Posterior cingulate gyrus (tissue), 11 donors: ENCODE results near the gene PLCD3.

ENCODE experiments used
- DNase-seq, 10 donors: peaks; one replicate each; pipeline versions ENCODE4 v3.0.0 to v3.0.0-alpha.2; 2020 to 2021; ENCODE audit warnings: mixed read lengths in 3 of 10
- intact Hi-C: fragments of 100-400 bp; cut with DNase I; formaldehyde crosslinking; loops from one replicate; pipeline ENCODE4 v1.15.1; 2023

The PLCD3 gene

DNA sequence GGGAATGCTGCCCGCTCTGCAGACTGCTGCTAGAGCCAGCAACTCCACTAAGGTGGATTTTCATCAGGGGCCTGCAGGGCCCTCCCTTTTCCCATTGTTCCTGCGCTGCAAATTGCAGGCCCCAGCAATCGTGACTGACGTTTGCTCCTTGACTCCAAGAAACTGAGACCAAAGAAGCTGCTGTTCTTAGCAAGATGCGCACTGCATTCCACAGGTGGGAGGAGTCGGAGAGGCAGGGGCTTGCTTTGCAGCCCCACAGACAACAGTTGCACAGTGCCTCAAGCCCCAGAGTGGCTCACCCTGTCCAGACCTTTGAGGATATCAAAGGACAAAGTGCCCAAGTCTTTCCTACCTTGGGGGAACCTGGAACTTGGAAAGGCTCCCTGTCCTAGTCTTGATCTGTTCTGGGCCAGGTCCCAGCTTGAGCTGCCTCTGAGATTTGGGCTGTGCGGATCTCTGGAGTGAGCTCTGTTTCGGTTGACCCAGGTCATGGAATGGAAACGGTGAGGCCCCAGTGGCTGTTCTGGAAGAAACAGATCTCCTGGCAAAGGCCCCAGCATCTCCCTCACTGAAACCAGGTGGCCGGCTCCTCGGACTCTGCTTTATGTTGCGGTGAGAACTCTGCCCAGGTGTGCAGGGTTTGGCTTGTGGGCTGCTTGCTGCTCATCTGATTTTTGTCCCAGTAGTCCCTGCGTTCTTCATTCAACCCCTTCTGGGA lies 24.9 kb downstream of the PLCD3 start:
- intact Hi-C loops = no loop called here
- DNase-seq = no peak

DNA sequence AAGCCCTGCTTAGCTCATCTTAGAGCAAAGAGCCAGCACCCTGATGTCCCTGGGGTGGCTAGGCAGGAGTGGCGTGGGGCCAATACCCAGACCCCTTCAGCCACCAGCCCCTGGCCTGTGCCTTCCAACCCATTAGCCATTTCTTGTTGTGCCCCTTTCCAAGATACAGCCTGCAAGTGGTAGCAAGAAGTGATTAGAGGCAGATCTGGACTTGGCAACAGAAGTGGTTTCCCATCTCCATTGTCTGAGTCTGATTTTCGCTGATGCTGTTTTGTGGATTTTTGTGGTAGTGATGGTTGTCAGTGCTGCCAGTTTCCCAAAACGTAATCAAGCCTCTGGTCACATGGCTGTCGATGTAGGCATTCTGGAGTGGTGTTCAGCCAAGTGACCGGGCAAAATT lies 25.7 kb downstream of the PLCD3 start:
- DNase-seq = no peak
- intact Hi-C loops = no loop called here

DNA sequence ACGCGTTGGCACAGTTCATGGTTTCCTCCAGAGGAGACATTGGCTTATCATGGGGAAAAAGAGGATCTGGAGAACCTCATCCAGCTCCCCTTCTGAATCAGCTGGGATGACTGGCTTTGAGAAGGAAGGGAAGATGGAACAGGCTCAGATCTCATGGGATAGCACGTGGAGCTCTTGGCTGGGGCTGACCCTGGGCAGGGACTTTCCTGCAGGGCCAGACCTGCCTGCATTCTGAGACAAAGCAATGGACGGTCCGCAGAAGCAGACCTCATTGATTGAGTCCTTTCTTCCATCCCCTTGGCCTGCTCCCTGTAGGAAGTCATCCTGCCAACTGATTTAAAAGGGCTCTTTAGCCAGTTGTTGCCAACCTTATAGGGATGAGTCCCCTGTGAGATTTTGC lies 26.2 kb downstream of the PLCD3 start:
- intact Hi-C loops = no loop called here
- no peak for DNase-seq

DNA sequence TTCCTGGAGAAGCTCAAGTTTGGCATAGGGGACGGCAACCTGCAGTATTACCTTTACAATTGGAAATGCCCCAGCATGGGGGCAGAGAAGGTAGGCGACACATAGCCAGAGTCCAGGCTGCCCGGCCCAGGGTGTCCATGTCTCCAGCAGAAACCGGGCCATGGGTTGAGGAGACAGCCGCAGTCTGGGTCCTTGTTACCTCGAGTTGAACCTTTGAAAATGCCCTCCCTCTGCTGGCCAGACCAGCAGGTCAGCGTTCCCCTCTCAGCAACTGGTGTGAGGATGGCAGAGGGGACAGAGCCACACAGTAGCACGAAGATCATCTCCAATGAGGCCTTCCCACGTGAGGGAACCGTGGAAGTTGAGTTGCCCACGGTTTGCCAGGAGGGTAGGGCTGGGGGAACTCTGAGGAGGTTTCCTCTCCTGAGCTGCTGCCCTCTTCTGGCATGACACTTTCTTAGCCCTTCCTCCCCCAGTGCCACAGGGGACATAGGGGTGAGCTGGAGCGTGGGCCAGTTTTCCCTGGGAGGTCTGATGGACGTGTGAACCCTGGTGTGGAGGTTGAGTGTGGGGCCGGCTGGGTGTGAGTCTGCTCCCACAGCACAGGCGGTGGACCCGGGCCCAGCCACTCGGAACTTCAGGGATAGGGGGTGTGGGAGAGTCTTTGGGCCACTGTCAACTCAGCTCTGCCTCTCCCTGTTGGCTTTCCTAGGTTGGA lies 27.2 kb downstream of the PLCD3 start:
- DNase-seq = no peak
- intact Hi-C loops = no loop called here

DNA sequence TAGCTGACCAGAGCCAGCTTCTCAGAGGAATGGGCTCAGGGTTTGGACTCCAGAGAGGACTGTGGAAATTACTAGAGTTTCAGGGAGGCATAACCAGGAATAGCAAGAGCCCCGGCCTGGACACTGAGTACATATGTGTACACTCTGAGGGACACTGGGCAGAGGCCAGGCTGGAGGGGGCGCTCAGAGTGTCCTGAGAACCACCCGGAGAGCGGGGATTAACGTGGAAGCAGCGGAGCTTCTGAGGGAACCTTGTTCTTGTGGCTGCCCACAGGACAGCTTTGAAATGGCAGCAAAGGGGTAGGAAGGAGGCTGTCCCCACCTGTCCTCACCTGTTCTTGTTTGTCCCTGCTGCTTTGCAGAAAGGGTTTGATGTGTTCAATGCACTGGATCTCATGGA lies 27.8 kb downstream of the PLCD3 start:
- intact Hi-C loops = no loop called here
- DNase-seq = peak in 1 of 10 donors; percentile 70

DNA sequence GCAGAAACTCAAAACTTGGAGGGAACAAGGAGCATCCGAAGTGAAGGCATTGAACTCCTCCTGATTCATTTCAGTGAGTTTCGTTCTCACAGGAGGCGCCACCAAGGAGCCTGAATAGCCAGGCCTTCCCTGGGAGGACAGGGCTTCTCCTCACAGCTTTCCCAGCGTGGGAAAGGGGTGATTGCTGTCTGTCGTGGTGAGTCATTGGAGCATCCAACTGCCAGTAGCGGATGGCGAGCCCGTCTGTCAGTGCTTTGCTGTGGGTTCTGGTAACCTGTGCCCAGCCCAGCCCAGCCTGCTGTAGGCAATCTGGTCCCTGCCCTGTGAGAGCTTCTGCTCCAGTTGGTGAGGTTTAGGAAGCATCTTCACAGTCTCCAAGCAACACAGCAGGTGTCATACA lies 28.3 kb downstream of the PLCD3 start:
- DNase-seq = peak in 3 of 10 donors; percentile 9 to 92 (median 55)
- intact Hi-C loops = no loop called here

DNA sequence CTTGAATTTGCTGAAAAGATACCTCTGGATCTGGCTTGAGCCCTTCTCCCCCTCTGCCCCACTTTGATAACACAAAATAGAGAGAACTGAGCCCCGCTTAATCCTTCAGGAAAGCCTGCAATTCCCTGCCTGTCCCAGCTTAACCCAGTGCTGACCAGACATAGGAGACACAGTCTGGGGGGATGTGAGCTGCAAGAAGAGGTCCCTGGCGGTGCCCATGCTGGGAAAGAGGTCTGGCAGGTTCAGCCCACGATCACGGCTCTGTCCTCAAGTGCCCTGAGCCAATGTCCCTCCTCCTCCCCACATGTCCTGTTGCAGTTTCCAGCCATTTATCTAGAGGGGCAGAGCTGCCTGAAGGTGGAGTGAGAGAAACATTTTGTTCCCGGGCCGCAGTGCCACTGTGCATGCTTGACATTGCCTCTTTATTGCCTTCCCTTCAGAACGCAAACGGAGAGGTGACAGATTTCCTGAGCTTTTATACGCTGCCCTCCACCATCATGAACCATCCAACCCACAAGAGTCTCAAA lies 29.0 kb downstream of the PLCD3 start:
- intact Hi-C loops = no loop called here
- DNase-seq = no peak

DNA sequence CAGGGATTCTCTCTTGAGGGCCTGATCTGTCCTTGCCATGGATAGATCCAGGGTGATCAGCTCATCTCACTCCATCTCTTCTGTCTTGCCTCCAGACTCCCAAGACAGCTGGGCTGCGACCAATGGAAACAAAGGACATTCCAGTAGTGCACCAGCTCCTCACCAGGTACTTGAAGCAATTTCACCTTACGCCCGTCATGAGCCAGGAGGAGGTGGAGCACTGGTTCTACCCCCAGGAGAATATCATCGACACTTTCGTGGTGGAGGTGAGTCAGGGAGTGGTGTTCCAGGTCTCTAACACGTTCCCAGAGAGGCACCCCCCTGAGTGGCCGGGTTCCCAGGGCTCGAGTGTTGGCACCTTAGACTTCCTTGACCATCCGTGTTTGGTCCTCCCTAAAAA lies 29.5 kb downstream of the PLCD3 start:
- intact Hi-C loops = no loop called here
- no peak for DNase-seq

DNA sequence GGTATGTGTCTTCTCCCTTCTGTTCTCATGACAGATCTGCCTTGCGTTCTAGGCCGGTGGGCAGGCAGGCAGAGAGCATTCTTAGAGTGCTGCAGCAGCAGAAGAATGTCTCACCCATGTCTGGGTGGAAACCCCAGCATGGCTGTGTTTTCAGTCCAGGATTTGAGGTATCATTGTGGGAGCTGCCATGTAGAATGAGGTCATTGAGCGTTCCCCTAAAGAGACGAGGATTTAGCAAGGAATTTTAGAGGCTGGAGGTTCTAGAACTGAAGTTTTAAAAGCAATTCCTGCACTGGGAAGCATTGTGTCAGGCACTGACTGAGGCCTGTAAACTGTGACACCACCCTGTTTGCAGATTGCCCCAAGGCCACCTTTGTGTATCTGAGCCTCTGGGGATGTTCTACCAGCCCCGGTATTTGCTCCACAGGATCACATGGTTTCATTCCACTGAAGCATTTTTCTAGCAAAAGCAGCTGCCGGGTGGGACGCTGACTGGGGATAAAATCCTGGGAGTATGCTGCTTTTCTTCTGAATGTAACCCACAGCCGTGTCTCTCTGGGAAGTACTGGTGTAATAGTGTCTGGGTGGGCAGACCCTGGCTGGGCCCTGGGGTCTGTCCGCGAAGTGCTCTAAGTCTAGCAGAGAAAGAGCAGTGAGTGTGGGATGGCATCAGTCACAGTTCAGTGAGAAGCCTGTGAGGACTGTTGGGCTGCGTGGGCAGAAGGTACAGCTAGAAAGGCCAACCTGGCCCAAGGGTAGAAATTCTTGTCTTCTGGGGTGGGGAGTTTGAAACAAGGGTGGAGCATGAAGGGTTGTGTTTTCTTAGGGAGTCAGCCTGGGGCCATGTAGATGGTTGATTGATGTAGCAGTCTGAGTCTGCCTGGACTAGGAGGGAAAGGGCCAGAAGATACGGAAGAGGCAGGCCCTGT lies 30.2 kb downstream of the PLCD3 start:
- intact Hi-C loops = no loop called here
- DNase-seq = peak in 1 of 10 donors; percentile 80

DNA sequence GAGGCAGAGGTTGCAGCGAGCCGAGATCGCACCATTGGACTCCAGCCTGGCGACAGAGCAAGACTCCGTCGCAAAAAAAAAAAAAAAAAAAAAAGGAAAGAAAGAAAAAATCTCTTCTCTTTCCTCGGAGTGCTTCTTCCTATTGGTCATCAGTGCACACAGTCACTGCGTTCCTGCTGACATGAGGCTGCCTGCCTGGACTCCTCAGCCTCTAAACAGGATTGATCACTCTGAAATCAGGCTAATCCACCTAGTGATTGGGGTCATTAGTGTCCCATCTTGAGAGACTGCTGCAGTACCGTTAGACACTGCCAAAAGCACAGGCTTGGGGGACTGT lies 30.8 kb downstream of the PLCD3 start:
- DNase-seq = peak in 1 of 10 donors; percentile 40
- intact Hi-C loops = no loop called here

DNA sequence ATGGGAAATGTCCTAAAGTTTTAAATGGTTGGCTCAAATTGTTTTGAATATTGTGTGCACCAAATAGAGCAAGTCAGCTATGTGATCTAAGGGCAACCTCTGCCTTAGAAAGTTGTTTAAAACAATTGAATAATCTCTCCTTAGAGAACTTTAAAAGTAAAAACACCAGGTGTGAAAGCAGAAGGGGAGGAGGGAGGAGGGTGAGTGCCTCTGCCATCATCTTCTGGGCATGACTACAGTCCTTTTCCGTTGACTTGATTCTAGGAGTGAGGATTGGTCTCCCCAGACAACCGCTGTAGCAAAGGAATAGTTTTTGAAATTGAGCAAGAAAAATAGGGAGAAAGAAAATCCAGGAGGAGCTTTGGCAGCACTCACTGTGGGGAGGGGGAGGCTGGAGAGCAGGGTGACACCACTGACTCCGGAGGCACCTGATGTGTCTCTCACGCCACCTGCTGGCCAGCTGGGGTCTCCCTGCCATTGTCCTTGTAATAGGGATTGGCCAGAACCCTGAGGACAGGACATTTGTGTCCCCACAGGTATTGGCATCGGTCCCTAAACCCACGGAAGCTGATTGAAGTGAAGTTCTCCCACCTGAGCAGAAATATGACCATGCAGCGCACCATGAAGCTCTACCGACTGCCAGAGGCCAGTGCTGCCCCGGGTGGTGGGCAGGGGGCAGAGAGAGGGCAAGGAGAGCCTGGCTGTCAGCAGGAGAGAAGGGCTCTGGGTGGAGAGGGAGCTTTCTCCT lies 33.3 kb downstream of the PLCD3 start:
- peak; percentile 67 to 97 (median 84) for DNase-seq
- intact Hi-C loops = loop anchor here (5.0 kb wide), 3 partner anchors 33 to 177 kb away; partner anchors contain the start of gene PLCD3

DNA sequence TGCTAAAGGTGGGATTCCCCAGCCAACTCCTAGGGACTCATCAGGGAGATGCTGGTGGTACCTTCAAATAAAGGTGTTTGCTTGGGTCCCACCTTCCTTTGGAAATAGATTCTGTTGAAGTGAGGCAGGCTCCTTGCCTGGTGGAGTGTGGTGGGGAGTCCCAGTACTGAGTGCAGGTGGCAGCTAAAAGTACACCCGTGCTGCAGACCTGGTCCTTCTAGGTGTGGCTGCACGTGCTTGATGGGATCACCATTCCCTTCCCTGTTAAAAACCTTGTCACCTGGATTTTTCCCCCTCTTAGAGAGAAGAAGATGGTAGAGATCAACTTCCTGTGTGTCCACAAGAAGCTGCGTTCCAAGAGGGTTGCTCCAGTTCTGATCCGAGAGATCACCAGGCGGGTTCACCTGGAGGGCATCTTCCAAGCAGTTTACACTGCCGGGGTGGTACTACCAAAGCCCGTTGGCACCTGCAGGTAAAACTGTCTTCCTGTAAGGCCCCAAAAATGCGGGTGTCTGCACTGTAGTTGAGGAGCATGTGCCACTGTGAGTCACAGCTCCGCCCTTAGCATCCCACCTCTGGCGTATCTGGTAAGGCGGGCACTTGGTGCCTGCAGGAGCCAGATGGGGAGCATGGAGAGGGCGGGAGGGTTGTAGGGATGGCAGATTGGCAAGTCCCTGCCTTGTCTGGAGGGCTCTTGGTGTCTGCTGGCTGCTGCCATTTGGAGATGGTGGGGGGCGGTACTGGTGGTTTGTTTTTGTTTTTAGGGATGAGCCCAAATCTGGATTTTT lies 34.0 kb downstream of the PLCD3 start:
- peak in 1 of 10 donors; percentile 66 for DNase-seq
- intact Hi-C loops = loop anchor here (5.0 kb wide), 3 partner anchors 34 to 176 kb away; partner anchors contain the start of gene PLCD3

DNA sequence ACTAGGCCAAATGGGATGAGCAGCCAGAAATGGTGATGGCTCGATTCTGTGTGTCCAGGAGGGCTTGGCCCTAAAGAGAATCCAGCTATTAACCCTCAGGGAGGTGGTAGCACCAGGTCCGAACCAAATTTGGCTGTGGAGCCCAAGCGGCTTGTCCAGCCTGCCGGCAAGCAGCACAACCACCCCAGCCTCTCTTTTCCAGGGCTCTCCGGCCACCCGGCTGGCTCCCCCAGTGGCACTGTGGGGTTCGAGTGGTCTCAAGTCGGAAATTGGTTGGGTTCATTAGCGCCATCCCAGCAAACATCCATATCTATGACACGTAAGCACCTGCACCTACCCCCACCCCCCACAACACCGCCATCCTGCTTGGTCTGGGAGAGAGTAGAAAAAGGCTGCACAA lies 35.4 kb downstream of the PLCD3 start:
- intact Hi-C loops = loop anchor here (5.0 kb wide), 3 partner anchors 35 to 175 kb away; partner anchors contain the start of gene PLCD3
- peak in 1 of 10 donors; percentile 55 for DNase-seq

DNA sequence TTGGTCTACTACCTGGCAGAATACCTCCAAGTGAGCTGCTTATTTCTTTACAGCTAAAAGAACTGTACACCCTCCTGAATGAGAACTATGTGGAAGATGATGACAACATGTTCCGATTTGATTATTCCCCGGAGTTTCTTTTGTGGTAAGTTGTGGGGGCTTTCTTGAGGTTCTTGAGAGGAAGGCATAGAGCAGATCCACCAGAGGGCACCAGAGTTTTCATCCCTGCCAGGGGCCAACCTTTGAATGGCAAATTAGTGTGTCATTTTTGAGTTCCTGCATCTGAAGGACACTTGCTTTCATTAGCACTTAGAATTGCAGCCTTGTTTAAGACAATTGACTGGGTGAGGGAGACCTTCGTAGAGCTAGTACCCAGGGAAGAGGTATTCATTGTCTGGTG lies 36.2 kb downstream of the PLCD3 start:
- intact Hi-C loops = loop anchor here (5.0 kb wide), 3 partner anchors 36 to 174 kb away; partner anchors contain the start of gene PLCD3
- DNase-seq = peak in 1 of 10 donors; percentile 12

DNA sequence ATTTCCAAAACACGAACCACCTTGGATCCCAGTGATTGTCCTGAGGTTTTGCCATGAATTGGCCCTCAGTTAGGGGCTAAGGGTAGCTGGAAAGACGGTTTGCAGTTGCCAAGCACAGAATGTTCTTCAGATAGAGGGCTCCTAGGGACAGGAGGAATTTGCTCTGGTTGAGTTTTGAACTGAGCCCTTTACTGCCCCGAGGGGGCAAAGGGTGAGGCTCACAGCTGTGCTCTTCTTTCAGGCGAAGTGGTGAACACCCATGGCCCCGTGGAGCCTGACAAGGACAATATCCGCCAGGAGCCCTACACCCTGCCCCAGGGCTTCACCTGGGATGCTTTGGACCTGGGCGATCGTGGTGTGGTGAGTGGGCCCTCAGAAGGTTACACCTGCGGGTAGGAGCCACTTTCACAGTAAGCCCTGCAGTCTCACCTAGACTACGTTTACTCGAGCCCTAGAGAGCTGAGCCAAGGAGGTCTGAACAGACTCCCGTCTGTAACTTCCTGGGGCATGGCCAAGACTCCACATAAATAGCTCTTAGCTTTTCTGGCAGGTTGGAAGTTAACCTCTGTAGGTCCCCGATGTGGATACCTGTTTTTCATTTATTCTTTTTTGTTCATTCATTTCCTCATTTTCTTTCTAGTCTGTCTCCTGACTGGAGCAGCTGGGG lies 38.7 kb downstream of the PLCD3 start:
- intact Hi-C loops = loop anchor here (2.0 to 5.0 kb wide), 2 partner anchors 33 to 41 kb away; partner anchors contain the start of genes DCAKD and NMT1

DNA sequence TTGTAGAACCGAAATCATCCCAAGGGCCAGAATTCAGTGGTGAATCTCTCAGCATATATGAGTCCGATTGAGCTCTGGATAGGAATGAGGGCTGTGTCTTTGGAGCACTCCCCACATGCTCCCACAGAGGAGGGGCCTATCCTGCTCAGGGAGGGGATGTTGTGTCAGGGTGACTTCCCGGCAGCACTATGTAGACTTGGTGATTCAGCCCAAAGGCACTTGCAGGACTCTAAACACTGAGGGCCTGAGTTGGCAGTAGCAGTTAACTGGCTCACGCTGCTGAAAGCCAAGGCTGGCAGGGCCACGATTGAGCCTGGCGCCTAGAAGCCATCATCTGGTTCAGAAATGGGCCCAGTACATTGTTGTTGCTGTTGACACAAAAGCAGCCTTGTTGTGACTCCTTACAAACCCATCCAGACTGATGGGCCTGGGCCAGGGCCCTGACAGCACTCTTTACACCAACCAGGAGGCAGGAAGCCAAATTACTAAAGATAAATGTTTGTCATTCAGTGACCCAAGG lies 39.3 kb downstream of the PLCD3 start:
- intact Hi-C loops = loop anchor here (2.0 to 5.0 kb wide), 2 partner anchors 32 to 41 kb away; partner anchors contain the start of genes DCAKD and NMT1
- DNase-seq = peak; percentile 81 to 98 (median 88)

More for the DNA sequence above, 38.7 kb downstream of the PLCD3 start:
- DNase-seq = peak in 2 of 10 donors; percentile 19 to 76

DNA sequence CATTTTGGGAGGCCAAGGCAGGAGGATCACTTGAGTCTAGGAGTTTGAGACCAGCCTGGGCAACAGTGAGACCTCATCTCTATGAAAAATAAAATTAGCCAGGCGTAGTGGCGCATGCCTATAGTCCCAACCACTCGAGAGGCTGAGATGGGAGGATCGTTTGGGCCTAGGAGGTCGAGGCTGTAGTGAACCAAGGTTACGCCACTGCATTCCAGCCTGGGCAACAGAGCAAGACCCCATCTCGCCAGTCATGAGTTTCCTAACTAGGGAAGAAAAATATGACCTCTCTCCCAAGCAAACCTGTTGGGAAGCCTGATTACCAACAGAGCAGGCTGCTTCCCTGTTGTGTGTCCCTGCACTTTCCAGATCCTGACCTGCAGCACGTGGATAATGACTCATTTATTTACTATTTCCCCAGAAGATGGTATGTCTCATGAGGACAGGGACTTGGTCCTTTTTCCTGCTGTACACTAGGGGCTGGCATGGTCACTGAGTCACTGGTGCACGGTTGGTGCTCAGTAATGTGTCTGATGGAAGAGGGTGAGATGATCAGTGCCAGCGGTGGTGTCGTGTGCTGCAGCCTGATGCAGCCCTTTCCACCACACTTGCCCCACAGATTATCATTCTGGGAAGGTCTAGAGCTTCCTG lies 40.4 kb downstream of the PLCD3 start:
- intact Hi-C loops = loop anchor here (2.0 to 5.0 kb wide), 2 partner anchors 31 to 40 kb away; partner anchors contain the start of genes DCAKD and NMT1
- DNase-seq = peak in 2 of 10 donors; percentile 43 to 50
